ENCODE data around the gene NANOS2. TPM values are rescaled to one million over a fixed set of nuclear protein-coding genes. Genes with fewer than 3 reads are reported as not detected.

NANOS2 gene
- total and polyA plus RNA-seq, 2 of the 13 experiments (the other 11 are each of a cell fraction or from before 2014, with no cell fraction given) = not detected

DNA sequence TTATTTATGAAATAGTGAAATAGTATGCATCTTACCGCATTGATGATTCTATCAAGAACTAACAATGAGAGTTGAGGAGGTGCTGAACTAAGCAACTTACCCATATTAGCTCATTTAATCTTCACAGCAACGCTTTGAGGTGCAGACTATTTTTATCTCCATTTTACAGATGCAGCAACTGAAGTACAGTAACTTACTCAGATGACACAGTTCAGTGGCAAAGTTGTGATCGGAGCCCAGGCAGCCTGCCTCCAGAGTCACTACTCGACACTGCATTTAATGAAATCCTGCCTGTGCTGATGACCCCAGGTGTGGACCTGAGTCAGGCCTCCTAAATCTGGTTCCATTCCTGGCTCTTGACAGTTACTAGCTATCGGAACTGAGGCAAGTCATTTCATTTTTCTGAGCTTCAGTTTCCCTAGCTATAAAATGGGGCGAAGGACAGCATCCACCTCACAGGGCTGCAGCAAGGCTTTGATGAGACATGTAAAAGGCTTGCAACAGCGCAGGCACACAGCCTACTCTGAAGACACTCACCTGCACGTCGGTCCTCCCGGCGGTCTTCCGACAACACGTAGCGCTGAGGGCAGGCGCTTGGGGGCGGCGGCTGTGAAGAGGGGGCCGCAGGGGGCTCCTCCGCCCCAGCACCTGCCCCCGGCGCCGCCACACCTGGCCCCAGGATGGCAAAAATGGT is 13.7 kb downstream of the NANOS2 start (continued):
- TF ChIP-seq HNRNPUL1 (IDR thresholded peaks at IDR 0.05; ENCODE audit: low read depth, low read length) = no peak
- TF ChIP-seq, protein P1, sequence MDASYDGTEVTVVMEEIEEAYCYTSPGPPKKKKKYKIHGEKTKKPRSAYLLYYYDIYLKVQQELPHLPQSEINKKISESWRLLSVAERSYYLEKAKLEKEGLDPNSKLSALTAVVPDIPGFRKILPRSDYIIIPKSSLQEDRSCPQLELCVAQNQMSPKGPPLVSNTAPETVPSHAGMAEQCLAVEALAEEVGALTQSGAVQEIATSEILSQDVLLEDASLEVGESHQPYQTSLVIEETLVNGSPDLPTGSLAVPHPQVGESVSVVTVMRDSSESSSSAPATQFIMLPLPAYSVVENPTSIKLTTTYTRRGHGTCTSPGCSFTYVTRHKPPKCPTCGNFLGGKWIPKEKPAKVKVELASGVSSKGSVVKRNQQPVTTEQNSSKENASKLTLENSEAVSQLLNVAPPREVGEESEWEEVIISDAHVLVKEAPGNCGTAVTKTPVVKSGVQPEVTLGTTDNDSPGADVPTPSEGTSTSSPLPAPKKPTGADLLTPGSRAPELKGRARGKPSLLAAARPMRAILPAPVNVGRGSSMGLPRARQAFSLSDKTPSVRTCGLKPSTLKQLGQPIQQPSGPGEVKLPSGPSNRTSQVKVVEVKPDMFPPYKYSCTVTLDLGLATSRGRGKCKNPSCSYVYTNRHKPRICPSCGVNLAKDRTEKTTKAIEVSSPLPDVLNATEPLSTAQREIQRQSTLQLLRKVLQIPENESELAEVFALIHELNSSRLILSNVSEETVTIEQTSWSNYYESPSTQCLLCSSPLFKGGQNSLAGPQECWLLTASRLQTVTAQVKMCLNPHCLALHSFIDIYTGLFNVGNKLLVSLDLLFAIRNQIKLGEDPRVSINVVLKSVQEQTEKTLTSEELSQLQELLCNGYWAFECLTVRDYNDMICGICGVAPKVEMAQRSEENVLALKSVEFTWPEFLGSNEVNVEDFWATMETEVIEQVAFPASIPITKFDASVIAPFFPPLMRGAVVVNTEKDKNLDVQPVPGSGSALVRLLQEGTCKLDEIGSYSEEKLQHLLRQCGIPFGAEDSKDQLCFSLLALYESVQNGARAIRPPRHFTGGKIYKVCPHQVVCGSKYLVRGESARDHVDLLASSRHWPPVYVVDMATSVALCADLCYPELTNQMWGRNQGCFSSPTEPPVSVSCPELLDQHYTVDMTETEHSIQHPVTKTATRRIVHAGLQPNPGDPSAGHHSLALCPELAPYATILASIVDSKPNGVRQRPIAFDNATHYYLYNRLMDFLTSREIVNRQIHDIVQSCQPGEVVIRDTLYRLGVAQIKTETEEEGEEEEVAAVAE (CRISPR knock-in tag; IDR thresholded peaks at IDR 0.05; ENCODE audit: borderline replicate concordance) = no peak
- TF ChIP-seq FOXC1 (CRISPR knock-in tag; IDR thresholded peaks at IDR 0.05; ENCODE audit: borderline replicate concordance) = no peak
- no peak for TF ChIP-seq DNMT3B (CRISPR knock-in tag; conservative IDR thresholded peaks at IDR 0.05)
- no peak for TF ChIP-seq ZNF264 (CRISPR knock-in tag; IDR thresholded peaks at IDR 0.05)
- TF ChIP-seq NFRKB (IDR thresholded peaks at IDR 0.05) = no peak
- TF ChIP-seq, protein P2, sequence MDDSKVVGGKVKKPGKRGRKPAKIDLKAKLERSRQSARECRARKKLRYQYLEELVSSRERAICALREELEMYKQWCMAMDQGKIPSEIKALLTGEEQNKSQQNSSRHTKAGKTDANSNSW (CRISPR knock-in tag; IDR thresholded peaks at IDR 0.05; ENCODE audit: borderline replicate concordance) = no peak
- no peak for TF ChIP-seq TOE1 (CRISPR knock-in tag; IDR thresholded peaks at IDR 0.05)
- TF ChIP-seq ZC3H4 (CRISPR knock-in tag; IDR thresholded peaks at IDR 0.05; ENCODE audit: borderline replicate concordance) = no peak
- TF ChIP-seq MTA1 (CRISPR knock-in tag; IDR thresholded peaks at IDR 0.05; ENCODE audit: borderline replicate concordance) = no peak
- TF ChIP-seq ZNF7 (CRISPR knock-in tag; IDR thresholded peaks at IDR 0.05) = peak; percentile 62; the same call in 1 of the 2 replicates
- TF ChIP-seq AGO2 (optimal IDR thresholded peaks at IDR 0.05; ENCODE audit: low read depth, low read length) = no peak
- TF ChIP-seq KDM3A (CRISPR knock-in tag; IDR thresholded peaks at IDR 0.05; ENCODE audit: low read depth) = no peak
- TF ChIP-seq, protein P3, sequence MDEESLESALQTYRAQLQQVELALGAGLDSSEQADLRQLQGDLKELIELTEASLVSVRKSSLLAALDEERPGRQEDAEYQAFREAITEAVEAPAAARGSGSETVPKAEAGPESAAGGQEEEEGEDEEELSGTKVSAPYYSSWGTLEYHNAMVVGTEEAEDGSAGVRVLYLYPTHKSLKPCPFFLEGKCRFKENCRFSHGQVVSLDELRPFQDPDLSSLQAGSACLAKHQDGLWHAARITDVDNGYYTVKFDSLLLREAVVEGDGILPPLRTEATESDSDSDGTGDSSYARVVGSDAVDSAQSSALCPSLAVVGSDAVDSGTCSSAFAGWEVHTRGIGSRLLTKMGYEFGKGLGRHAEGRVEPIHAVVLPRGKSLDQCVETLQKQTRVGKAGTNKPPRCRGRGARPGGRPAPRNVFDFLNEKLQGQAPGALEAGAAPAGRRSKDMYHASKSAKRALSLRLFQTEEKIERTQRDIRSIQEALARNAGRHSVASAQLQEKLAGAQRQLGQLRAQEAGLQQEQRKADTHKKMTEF (CRISPR knock-in tag; IDR thresholded peaks at IDR 0.05) = peak; percentile 27; the same call in 1 of the 2 replicates
- TF ChIP-seq, protein P4, sequence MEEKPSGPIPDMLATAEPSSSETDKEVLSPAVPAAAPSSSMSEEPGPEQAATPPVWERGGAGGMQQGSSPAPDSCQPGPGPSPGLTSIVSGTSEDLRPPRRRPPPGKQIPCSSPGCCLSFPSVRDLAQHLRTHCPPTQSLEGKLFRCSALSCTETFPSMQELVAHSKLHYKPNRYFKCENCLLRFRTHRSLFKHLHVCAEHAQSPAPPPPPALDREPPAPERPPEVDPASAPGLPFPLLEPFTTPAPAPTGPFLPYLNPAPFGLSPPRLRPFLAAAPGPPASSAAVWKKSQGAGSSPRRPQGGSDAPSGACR (CRISPR knock-in tag; IDR thresholded peaks at IDR 0.05) = no peak
- TF ChIP-seq, protein P5, sequence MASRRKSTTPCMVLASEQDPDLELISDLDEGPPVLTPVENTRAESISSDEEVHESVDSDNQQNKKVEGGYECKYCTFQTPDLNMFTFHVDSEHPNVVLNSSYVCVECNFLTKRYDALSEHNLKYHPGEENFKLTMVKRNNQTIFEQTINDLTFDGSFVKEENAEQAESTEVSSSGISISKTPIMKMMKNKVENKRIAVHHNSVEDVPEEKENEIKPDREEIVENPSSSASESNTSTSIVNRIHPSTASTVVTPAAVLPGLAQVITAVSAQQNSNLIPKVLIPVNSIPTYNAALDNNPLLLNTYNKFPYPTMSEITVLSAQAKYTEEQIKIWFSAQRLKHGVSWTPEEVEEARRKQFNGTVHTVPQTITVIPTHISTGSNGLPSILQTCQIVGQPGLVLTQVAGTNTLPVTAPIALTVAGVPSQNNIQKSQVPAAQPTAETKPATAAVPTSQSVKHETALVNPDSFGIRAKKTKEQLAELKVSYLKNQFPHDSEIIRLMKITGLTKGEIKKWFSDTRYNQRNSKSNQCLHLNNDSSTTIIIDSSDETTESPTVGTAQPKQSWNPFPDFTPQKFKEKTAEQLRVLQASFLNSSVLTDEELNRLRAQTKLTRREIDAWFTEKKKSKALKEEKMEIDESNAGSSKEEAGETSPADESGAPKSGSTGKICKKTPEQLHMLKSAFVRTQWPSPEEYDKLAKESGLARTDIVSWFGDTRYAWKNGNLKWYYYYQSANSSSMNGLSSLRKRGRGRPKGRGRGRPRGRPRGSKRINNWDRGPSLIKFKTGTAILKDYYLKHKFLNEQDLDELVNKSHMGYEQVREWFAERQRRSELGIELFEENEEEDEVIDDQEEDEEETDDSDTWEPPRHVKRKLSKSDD (CRISPR knock-in tag; IDR thresholded peaks at IDR 0.05; ENCODE audit: low read depth) = 0 out of 2 replicates have a peak, but pooled peaks have one; percentile 8
- TF ChIP-seq SPEN (CRISPR knock-in tag; IDR thresholded peaks at IDR 0.05; ENCODE audit: low read depth) = no peak
- no peak for TF ChIP-seq ZNF343 (CRISPR knock-in tag; IDR thresholded peaks at IDR 0.05)
- no peak for TF ChIP-seq ZNF432 (CRISPR knock-in tag; IDR thresholded peaks at IDR 0.05; ENCODE audit: borderline replicate concordance)
- TF ChIP-seq ATF7-NPFF (CRISPR knock-in tag; IDR thresholded peaks at IDR 0.05; ENCODE audit: low read depth) = no peak
- TF ChIP-seq ZNF782 (CRISPR knock-in tag; IDR thresholded peaks at IDR 0.05; ENCODE audit: borderline replicate concordance) = no peak

Data from HepG2 (cell line).